Measurements from ENCODE around the gene KRT17. TPM values are rescaled to one million over a fixed set of nuclear protein-coding genes. Genes with fewer than 3 reads are reported as not detected.
"Not testable (repeated sequence)": the region's sequence is repeated elsewhere in the genome, so short reads cannot be mapped to it uniquely, and the experiment has no call there.

Gene KRT17
- total RNA-seq, 6 donors from 2014 or later = 0.78 to 33.3 (median 18.0) TPM

GRCh38 chr17:41615454-41615853, 8.9 kb downstream of the KRT17 start:
- no peaks in the 10 kb centered on the region for H3K36me3 ChIP-seq
- ATAC-seq (ENCODE audit: low FRiP score in 2 of 2) = no peak
- H3K4me1 ChIP-seq = no peaks in the 10 kb centered on the region
- H3K4me3 ChIP-seq = no peak overlapping the region
- H3K9me3 ChIP-seq = no peaks in the 10 kb centered on the region
- no peaks in the 10 kb centered on the region for H3K27me3 ChIP-seq
- 19 to 32% methylated on average over 5 of the region's 7 CpGs for WGBS, 2 donors
- TF ChIP-seq POLR2A (IDR thresholded peaks at IDR 0.05) = no peak
- TF ChIP-seq CTCF (IDR thresholded peaks at IDR 0.05) = no peak
- TF ChIP-seq POLR2AphosphoS5 (IDR thresholded peaks at IDR 0.05) = no peak
- no peak for DNase-seq
- H3K27ac ChIP-seq = no peak overlapping the region

GRCh38 chr17:41614767-41615166, 9.6 kb downstream of the KRT17 start:
- H3K36me3 ChIP-seq; ATAC-seq (ENCODE audit: low FRiP score in 2 of 2); H3K4me1 ChIP-seq; DNase-seq; H3K9me3 ChIP-seq; H3K27me3 ChIP-seq; H3K4me3 ChIP-seq; H3K27ac ChIP-seq: not testable (repeated sequence)
- 29 to 39% methylated on average over 4 to 9 of the region's 9 CpGs for WGBS, 2 donors

GRCh38 chr17:41614098-41614497, 10.3 kb downstream of the KRT17 start:
- TF ChIP-seq POLR2A (IDR thresholded peaks at IDR 0.05) = no peak
- no peak for TF ChIP-seq POLR2AphosphoS5 (IDR thresholded peaks at IDR 0.05)
- no peak for TF ChIP-seq CTCF (IDR thresholded peaks at IDR 0.05)
- no peak for TF ChIP-seq EP300 (IDR thresholded peaks at IDR 0.05)
- Histone ChIP-seq H3K27me3 (no peaks in the 10 kb centered on the region), H3K4me3 (no peak overlapping the region), H3K27ac (no peak overlapping the region), H3K9me3 (no peaks in the 10 kb centered on the region), H3K4me1 (no peaks in the 10 kb centered on the region), H3K36me3 (no peaks in the 10 kb centered on the region)
- no peak for DNase-seq
- no peak for ATAC-seq (ENCODE audit: low FRiP score in 2 of 2)
- WGBS, 2 donors = 100% methylated on average over 2 to 5 of the region's 5 CpGs

DNA sequence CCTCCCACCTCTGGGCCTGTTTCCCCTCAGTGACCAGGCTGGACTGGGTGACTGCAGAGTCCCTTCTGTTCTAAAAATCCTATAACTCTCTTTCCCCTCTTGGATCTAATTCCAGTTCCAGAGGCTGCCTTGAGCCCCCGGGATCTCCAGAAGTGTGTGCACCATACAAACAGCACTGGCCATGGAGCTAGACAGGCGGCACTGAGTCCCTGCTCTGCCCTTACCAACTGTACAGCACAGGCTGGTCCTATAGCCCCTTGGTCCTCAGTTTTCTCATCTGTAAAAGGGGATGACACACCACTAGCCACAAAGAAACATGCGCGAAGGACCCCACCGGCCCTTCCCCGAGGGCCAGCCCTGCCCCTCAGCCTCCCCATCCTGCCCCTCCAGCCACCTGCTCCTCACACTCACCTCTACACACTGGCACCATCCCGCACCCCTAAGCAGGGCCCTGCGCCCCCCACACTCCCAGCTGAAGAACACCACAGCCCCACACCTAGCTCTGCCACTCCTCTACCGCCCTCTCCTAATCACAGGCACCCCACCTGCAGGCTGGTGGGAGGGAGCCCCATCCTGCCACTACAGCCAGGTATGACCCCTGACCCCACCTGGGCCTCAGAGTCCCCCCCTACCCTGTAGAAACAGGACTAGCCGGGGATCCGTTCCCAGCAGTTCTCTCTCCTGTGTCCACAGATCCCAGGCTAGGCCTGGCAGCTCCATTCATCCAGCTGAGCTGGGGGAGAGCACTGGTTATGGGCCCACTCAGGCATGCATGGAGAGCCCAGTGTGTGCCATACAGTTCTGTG, 10.9 kb downstream of the KRT17 start:
- Histone ChIP-seq H3K4me3 (no peak overlapping the region), H3K36me3 (no peaks in the 10 kb centered on the region), H3K9me3 (no peaks in the 10 kb centered on the region), H3K27me3 (no peaks in the 10 kb centered on the region), H3K27ac (no peak overlapping the region), H3K4me1 (no peaks in the 10 kb centered on the region)
- ATAC-seq (ENCODE audit: low FRiP score in 2 of 2) (no peak), DNase-seq (peak in 1 of 2 donors; percentile 50)
- WGBS, 2 donors = 82 to 89% methylated on average over 9 to 11 of the region's 11 CpGs
- TF ChIP-seq EP300 (IDR thresholded peaks at IDR 0.05) (no peak), POLR2A (IDR thresholded peaks at IDR 0.05) (no peak), POLR2AphosphoS5 (IDR thresholded peaks at IDR 0.05) (no peak), CTCF (IDR thresholded peaks at IDR 0.05) (no peak)

GRCh38 chr17:41612376-41613160, 11.8 kb downstream of the KRT17 start, which contains the start of gene KRT16:
KRT16 (minus strand) TSS chr17:41612767; CDS start chr17:41612688, 79 bp downstream.
- H3K27me3 ChIP-seq, H3K4me1 ChIP-seq, H3K27ac ChIP-seq, H3K9me3 ChIP-seq, H3K36me3 ChIP-seq, H3K4me3 ChIP-seq: not testable (repeated sequence)
- DNase-seq (peak in 1 of 2 donors; percentile 79), ATAC-seq (ENCODE audit: low FRiP score in 2 of 2) (peak in 1 of 2 donors; percentile 71)
- 78 to 88% methylated on average over 19 to 25 of the region's 31 CpGs for WGBS, 2 donors
